H1 (cell line): Measurements from ENCODE around the gene CBFB. TPM values are rescaled to one million over a fixed set of nuclear protein-coding genes. Genes with fewer than 3 reads are reported as not detected.

Experiments
- CTCF ChIA-PET: fragments of 300-600 bp; sonication (Branson Sonifier 250); formaldehyde crosslinking; loops from one replicate; lab custom pipeline; 2021; ENCODE audit not compliant: partially characterized antibody; lab: Charles Lee
- POLR2A ChIA-PET: fragments of 300-600 bp; sonication (Branson Sonifier 250); formaldehyde crosslinking; loops from one replicate; lab custom pipeline; 2021; ENCODE audit warnings: inconsistent platforms; ENCODE audit not compliant: partially characterized antibody; lab: Charles Lee
- DNase-seq, 2 experiments: peaks; one replicate each; pipeline versions ENCODE4 v3.0.0 to v3.0.0-alpha.2; 2010 to 2022; ENCODE audit warnings: low spot score in 2 of 2, low read depth in 1 of 2, mixed read lengths in 1 of 2
- FAIRE-seq: peaks from 2 replicates; lab custom pipeline; 2011; peaks lifted over from hg19 to GRCh38; lab: Jason Lieb, UNC
- H2AFZ ChIP-seq: 2 replicates; pipeline ENCODE4 v1.8.1; 2012; ENCODE audit warnings: low read length, inconsistent platforms
- H2AK5ac ChIP-seq: 2 replicates; pipeline ENCODE4 v1.6.1; 2013; ENCODE audit warnings: low read depth, low read length
- H2BK120ac ChIP-seq: replicated peaks from 2 replicates; pipeline ENCODE3; 2013; ENCODE audit warnings: low read depth, low read length, inconsistent platforms
- H2BK12ac ChIP-seq: 2 replicates; pipeline ENCODE4 v1.6.1; 2013; ENCODE audit warnings: low read depth, low read length
- H2BK15ac ChIP-seq: 2 replicates; pipeline ENCODE4 v1.6.1; 2013; ENCODE audit warnings: low read length
- H2BK20ac ChIP-seq: 2 replicates; pipeline ENCODE4 v1.6.1; 2013; ENCODE audit warnings: low read length
- H2BK5ac ChIP-seq: 2 replicates; pipeline ENCODE4 v1.6.1; 2013; ENCODE audit warnings: low read depth, low read length
- H3K14ac ChIP-seq: 2 replicates; pipeline ENCODE4 v1.6.1; 2013; ENCODE audit warnings: inconsistent platforms; ENCODE audit not compliant: insufficient read length
- H3K18ac ChIP-seq: 2 replicates; pipeline ENCODE4 v1.6.1; 2013; ENCODE audit warnings: low read length; ENCODE audit errors: extremely low read depth
- H3K23ac ChIP-seq: 2 replicates; pipeline ENCODE4 v1.6.1; 2013; ENCODE audit warnings: inconsistent platforms; ENCODE audit not compliant: insufficient read length
- H3K23me2 ChIP-seq: 2 replicates; pipeline ENCODE4 v1.6.1; 2013; ENCODE audit warnings: low read depth, low read length
- H3K27ac ChIP-seq: 2 replicates; pipeline ENCODE4 v1.6.1; 2011; ENCODE audit warnings: low read depth, low read length, inconsistent platforms
- H3K27me3 ChIP-seq, 4 experiments: replicated peaks in 1 of 4; 1 replicate in 1 of 4; 2 replicates in 3 of 4; pipeline versions ENCODE4 v1.6.1 to v1.8.1; 2011 to 2013; ENCODE audit warnings: low read length in 3 of 4, mild to moderate bottlenecking in 3 of 4, inconsistent platforms in 2 of 4, mixed read lengths in 2 of 4, moderate library complexity in 1 of 4; ENCODE audit not compliant: control insufficient read depth in 3 of 4, insufficient read depth in 3 of 4; ENCODE audit errors: extremely low read depth in 1 of 4
- H3K36me3 ChIP-seq, 4 experiments: 2 replicates each; pipeline versions ENCODE4 v1.6.1 to v1.8.1; 2011 to 2013; ENCODE audit warnings: mild to moderate bottlenecking in 4 of 4, low read length in 3 of 4, moderate library complexity in 2 of 4, control low read depth in 1 of 4, inconsistent platforms in 1 of 4; ENCODE audit not compliant: insufficient read depth in 4 of 4, control insufficient read depth in 2 of 4
- H3K4ac ChIP-seq: replicated peaks from 2 replicates; pipeline ENCODE3; 2013; ENCODE audit warnings: low read length, low read depth, mixed read lengths, inconsistent platforms; ENCODE audit not compliant: insufficient read length
- H3K4me1 ChIP-seq, 4 experiments: replicated peaks in 1 of 4; 1 replicate in 1 of 4; 2 replicates in 3 of 4; pipeline versions ENCODE4 v1.6.1 to v1.8.1; 2011 to 2013; ENCODE audit warnings: low read length in 3 of 4, inconsistent platforms in 2 of 4, mixed read lengths in 1 of 4; ENCODE audit not compliant: insufficient read depth in 4 of 4, control insufficient read depth in 3 of 4
- H3K4me2 ChIP-seq, 2 experiments: 2 replicates each; pipeline versions ENCODE4 v1.6.1 to v1.8.1; 2011 to 2013; ENCODE audit warnings: low read depth in 2 of 2, low read length in 2 of 2, control low read depth in 1 of 2, inconsistent platforms in 1 of 2, mild to moderate bottlenecking in 1 of 2; ENCODE audit not compliant: insufficient read depth in 1 of 2
- H3K4me3 ChIP-seq, 4 experiments: fragments of 200-600, 300-600 bp in 1 of 4; sonication (generic), shearing (Covaris generic), sonication (Bioruptor Twin) in 1 of 4; 2 replicates each; pipeline versions ENCODE4 v1.5.1 to v1.8.1; 2011 to 2016; ENCODE audit warnings: low read length in 4 of 4, low read depth in 3 of 4, control low read depth in 2 of 4, inconsistent platforms in 2 of 4, mild to moderate bottlenecking in 2 of 4, mixed read lengths in 1 of 4, moderate library complexity in 1 of 4; ENCODE audit not compliant: insufficient read depth in 2 of 4; ENCODE audit errors: extremely low read depth in 1 of 4
- H3K56ac ChIP-seq: replicated peaks from 2 replicates; pipeline ENCODE3; 2013; ENCODE audit warnings: low read depth, mild to moderate bottlenecking, mixed read lengths, low read length, inconsistent platforms; ENCODE audit not compliant: insufficient read length
- H3K79me1 ChIP-seq: 2 replicates; pipeline ENCODE4 v1.6.1; 2013; ENCODE audit warnings: low read depth, low read length, control low read depth
- H3K79me2 ChIP-seq, 2 experiments: 2 replicates each; pipeline versions ENCODE4 v1.6.1 to v1.8.1; 2012 to 2013; ENCODE audit warnings: low read length in 2 of 2, mild to moderate bottlenecking in 2 of 2, inconsistent platforms in 1 of 2; ENCODE audit not compliant: insufficient read depth in 2 of 2, control insufficient read depth in 1 of 2
- H3K9ac ChIP-seq, 4 experiments: replicated peaks in 1 of 4; 1 replicate in 1 of 4; 2 replicates in 3 of 4; pipeline versions ENCODE4 v1.6.1 to v1.8.1; 2011 to 2013; ENCODE audit warnings: low read depth in 3 of 4, low read length in 3 of 4, control low read depth in 2 of 4, mild to moderate bottlenecking in 2 of 4, moderate library complexity in 2 of 4, inconsistent platforms in 1 of 4; ENCODE audit errors: extremely low read depth in 1 of 4
- H3K9me3 ChIP-seq, 2 experiments: 2 replicates each; pipeline versions ENCODE4 v1.6.1 to v1.8.1; 2012 to 2013; ENCODE audit warnings: mild to moderate bottlenecking in 2 of 2, moderate library complexity in 2 of 2, control low read depth in 1 of 2, inconsistent platforms in 1 of 2, low read depth in 1 of 2, low read length in 1 of 2, mixed read lengths in 1 of 2; ENCODE audit not compliant: insufficient read depth in 2 of 2
- H4K20me1 ChIP-seq, 2 experiments: replicated peaks in 1 of 2; 2 replicates each; pipeline versions ENCODE3 to v1.8.1; 2011 to 2013; ENCODE audit warnings: inconsistent platforms in 2 of 2, low read length in 2 of 2, mild to moderate bottlenecking in 1 of 2; ENCODE audit not compliant: insufficient read depth in 2 of 2, control insufficient read depth in 1 of 2
- H4K5ac ChIP-seq: 2 replicates; pipeline ENCODE4 v1.6.1; 2013; ENCODE audit warnings: low read length, low read depth, mixed read lengths, inconsistent platforms; ENCODE audit not compliant: insufficient read length
- H4K8ac ChIP-seq: 2 replicates; pipeline ENCODE4 v1.8.0; 2013; ENCODE audit warnings: mild to moderate bottlenecking, moderate library complexity, low read length, inconsistent platforms; ENCODE audit not compliant: insufficient read depth; ENCODE audit errors: extremely low read depth
- H4K91ac ChIP-seq: replicated peaks from 2 replicates; pipeline ENCODE3; 2013; ENCODE audit warnings: low read length, mixed read lengths, inconsistent platforms; ENCODE audit not compliant: insufficient read length
- CREB1 ChIP-seq: IDR thresholded peaks from 2 replicates; pipeline ENCODE4 v1.6.1; 2012; ENCODE audit warnings: inconsistent platforms
- GABPA ChIP-seq: IDR thresholded peaks from 2 replicates; pipeline ENCODE4 v1.6.1; 2011; ENCODE audit warnings: mild to moderate bottlenecking, low read length, moderate library complexity, borderline replicate concordance; ENCODE audit not compliant: insufficient read depth
- HDAC2 ChIP-seq, 2 experiments: fragments of 300-600 bp in 1 of 2; sonication (generic) in 1 of 2; IDR thresholded peaks; 2 replicates each; pipeline ENCODE4 v1.6.1; 2011 to 2012; ENCODE audit warnings: low read depth in 2 of 2, low read length in 2 of 2, mild to moderate bottlenecking in 2 of 2, moderate library complexity in 2 of 2, borderline replicate concordance in 1 of 2, inconsistent platforms in 1 of 2
- KDM1A ChIP-seq: fragments of 200-600, 300-600 bp; sonication (generic); IDR thresholded peaks from 2 replicates; pipeline ENCODE4 v1.7.1; 2016; ENCODE audit warnings: mild to moderate bottlenecking, low read length, borderline replicate concordance
- KDM5A ChIP-seq: fragments of 200-600 bp; IDR thresholded peaks from 2 replicates; pipeline ENCODE4 v1.7.1; 2012; ENCODE audit warnings: mild to moderate bottlenecking, low read length, inconsistent platforms, mixed read lengths
- POLR2AphosphoS5 ChIP-seq: IDR thresholded peaks from 2 replicates; pipeline ENCODE4 v1.6.1; 2011; ENCODE audit warnings: low read depth, low read length
- POU5F1 ChIP-seq: IDR thresholded peaks from 2 replicates; pipeline ENCODE4 v1.6.1; 2011; ENCODE audit warnings: low read depth, mild to moderate bottlenecking, low read length, moderate library complexity
- RNF2 ChIP-seq: fragments of 200-900, 300-1000 bp; sonication (generic); IDR thresholded peaks from 2 replicates; pipeline ENCODE4 v1.7.1; 2016; ENCODE audit warnings: borderline replicate concordance, low read depth, mild to moderate bottlenecking, antibody characterized with exemption, low read length; ENCODE audit not compliant: poor library complexity, severe bottlenecking; ENCODE audit errors: missing control alignments
- SP1 ChIP-seq: IDR thresholded peaks from 2 replicates; pipeline ENCODE4 v1.6.1; 2011; ENCODE audit warnings: low read depth, low read length
- SP2 ChIP-seq: IDR thresholded peaks from 2 replicates; pipeline ENCODE4 v1.6.1; 2012; ENCODE audit warnings: mild to moderate bottlenecking, low read length, inconsistent platforms
- TAF7 ChIP-seq: optimal IDR thresholded peaks from 2 replicates; pipeline ENCODE3; 2011; ENCODE audit warnings: low read depth, mild to moderate bottlenecking, inconsistent platforms, low read length, moderate library complexity, borderline replicate concordance
- TEAD4 ChIP-seq: IDR thresholded peaks from 2 replicates; pipeline ENCODE4 v1.6.1; 2012; ENCODE audit warnings: low read depth, low read length, inconsistent platforms, mixed read lengths
- WGBS, 2 experiments: shearing (Covaris generic) in 1 of 2; methylation state at CpG; one replicate each; pipeline versions ENCODE4 v1.1.6 to v1.1.7; 2013 to 2015; ENCODE audit warnings: low lambda C conversion rate in 2 of 2, mixed read lengths in 2 of 2, inconsistent platforms in 1 of 2, low coverage in 1 of 2, missing lambda C conversion rate in 1 of 2; ENCODE audit not compliant: insufficient replicate concordance in 2 of 2, insufficient coverage in 1 of 2, insufficient read length in 1 of 2; ENCODE audit errors: extremely low coverage in 1 of 2, missing lambda C conversion rate in 1 of 2; 5-methylcytosine and 5-hydroxymethylcytosine counted together
- polyA plus RNA-seq, 7 experiments: library from polyadenylated mRNA; depleted of rRNA in 3 of 7; stranded (reverse) in 5 of 7; unstranded in 2 of 7; fragments of >200 nt in 5 of 7; fragments of 200-250 nt in 2 of 7; gene quantifications; 1 replicate in 5 of 7; 2 replicates in 1 of 7; 4 replicates in 1 of 7; pipeline versions ENCODE4 v1.2.1 to v1.2.3, GENCODE V29; 2011 to 2013; ENCODE audit warnings: missing spikeins in 2 of 7, mixed read lengths in 2 of 7
- total RNA-seq: library from RNA; stranded (reverse); fragmentation: NEBNext Ultra II Directional; extraction: Animal tissue kit (Norgen Biotek cat#: 25700); gene quantifications from 2 replicates; pipeline ENCODE4 v1.2.1, GENCODE V29; 2021

CBFB gene
- total and polyA plus RNA-seq, 2 of the 8 experiments (the other 6 are each of a cell fraction or from before 2014, with no cell fraction given): 11.5 to 31.6 TPM

DNA sequence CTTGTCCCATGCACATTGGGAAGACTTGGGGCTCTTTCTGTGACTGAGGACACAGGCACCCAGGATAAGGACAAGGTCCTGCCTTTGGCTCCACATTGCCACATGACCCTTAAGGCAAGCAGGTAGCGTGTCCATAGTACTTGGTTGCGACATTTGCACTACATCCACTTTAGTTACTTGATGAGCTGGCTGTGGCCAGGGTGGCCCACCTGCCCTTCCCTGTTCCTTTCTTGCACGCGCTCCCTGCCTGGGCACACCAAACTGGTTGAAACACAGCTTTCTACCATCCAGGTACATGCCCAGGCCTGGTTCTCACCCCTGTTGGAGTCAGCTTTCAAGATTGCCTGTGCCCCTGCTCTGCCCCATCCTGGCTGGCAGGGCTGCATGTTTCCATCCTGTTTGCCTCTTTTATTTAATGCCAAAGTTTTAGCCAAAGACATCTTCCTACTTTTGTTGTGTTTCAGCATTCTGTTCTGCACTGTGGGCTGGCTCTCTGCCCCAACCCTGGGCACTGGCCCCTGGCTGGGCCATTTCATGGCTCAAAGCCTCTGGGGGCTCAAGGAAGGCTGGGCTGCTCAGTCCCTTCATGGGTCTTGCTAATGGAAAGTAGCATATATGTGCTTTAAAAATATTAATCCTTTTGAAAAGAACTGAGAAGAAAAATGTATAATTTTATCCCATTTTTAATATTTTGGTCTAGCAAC is 118.6 kb downstream of the CBFB start:
- Histone ChIP-seq H3K14ac (no peak overlapping the region), H4K20me1 (peaks cover 3 to 19% of the 10 kb centered on the region in 2 experiments), H3K4me2 (no peak overlapping the region), H2AK5ac (no peak overlapping the region)
- TF ChIP-seq POLR2AphosphoS5 (no peak), KDM1A (no peak), RNF2 (no peak), TAF7 (no peak), GABPA (no peak), HDAC2 (IDR thresholded peaks at IDR 0.05; ENCODE audit: borderline replicate concordance in 1 of 2, low read depth in 2 of 2, low read length in 2 of 2) (no peak), SP1 (no peak), KDM5A (no peak), POU5F1 (no peak), CREB1 (no peak), TEAD4 (no peak), SP2 (no peak)
- TF ChIP-seq, all 59 proteins: peak for 0
- DNase-seq (no peak), FAIRE-seq (no peak)
- Histone ChIP-seq H3K18ac (no peak overlapping the region), H3K27ac (no peak overlapping the region), H2AFZ (no peak overlapping the region), H4K8ac (peak overlapping the region; percentile 40; the same call in 1 of the 2 replicates), H3K23me2 (peaks cover 13% of the 10 kb centered on the region; the same call in 1 of the 2 replicates), H2BK5ac (no peak overlapping the region), H3K23ac (no peak overlapping the region), H3K27me3 (peaks cover 5 to 23% (median 15%) of the 10 kb centered on the region in 4 experiments), H3K9ac (no peak overlapping the region), H3K56ac (no peak overlapping the region), H3K4me1 (peaks cover 0 to 11% (median 8%) of the 10 kb centered on the region in 4 experiments; a peak in 5 of 7 replicates), H4K91ac (no peak overlapping the region), H2BK20ac (no peak overlapping the region), H2BK15ac (no peak overlapping the region), H3K79me2 (no peaks in the 10 kb centered on the region), H2BK12ac (no peak overlapping the region), H3K79me1 (no peaks in the 10 kb centered on the region), H3K36me3 (peaks cover 11 to 35% (median 21%) of the 10 kb centered on the region in 4 experiments; a peak in 6 of 8 replicates), H3K4ac (no peak overlapping the region), H2BK120ac (no peak overlapping the region), H4K5ac (no peak overlapping the region), H3K9me3 (no peaks in the 10 kb centered on the region; a peak in 1 of 4 replicates), H3K4me3 (no peak overlapping the region)
- ChIA-PET POLR2A (no interaction called here), CTCF (interaction anchor here (1.0 to 3.1 kb wide), 2 partner anchors 9 to 130 kb away, joined by 6 to 12 read pairs; no protein-coding TSS in a partner anchor)
- 92% methylated on average over 4 of the region's 4 CpGs; no CpG with 5 or more reads in 1 of the 2 experiments for WGBS, 2 experiments
